ENCODE results near the gene BCL2L13. TPM values are rescaled to one million over a fixed set of nuclear protein-coding genes. Genes with fewer than 3 reads are reported as not detected.

Gene BCL2L13
- total RNA-seq, 1 experiment from 2014 or later: 38.1 TPM

GRCh38 chr22:17631076-17631565 lies 7.4 kb upstream of the BCL2L13 start:
- H3K36me3 Mint-ChIP-seq: no peaks in the 10 kb centered on the region
- no peaks in the 10 kb centered on the region for H3K4me1 Mint-ChIP-seq
- ChIA-PET POLR2A (no interaction called here), CTCF (no interaction called here)
- no peak overlapping the region for H3K27ac Mint-ChIP-seq
- no peak for TF ChIP-seq ZNF416 (CRISPR knock-in tag; IDR thresholded peaks at IDR 0.05)
- TF ChIP-seq ZNF219 (CRISPR knock-in tag; IDR thresholded peaks at IDR 0.05; ENCODE audit: borderline replicate concordance): no peak
- DNase-seq (ENCODE audit: low spot score) (no peak), ATAC-seq (no peak)
- no peaks in the 10 kb centered on the region for H3K9me3 Mint-ChIP-seq
- no peaks in the 10 kb centered on the region for H3K27me3 Mint-ChIP-seq (ENCODE audit: low read depth)
- H3K4me3 Mint-ChIP-seq: no peak overlapping the region

DNA sequence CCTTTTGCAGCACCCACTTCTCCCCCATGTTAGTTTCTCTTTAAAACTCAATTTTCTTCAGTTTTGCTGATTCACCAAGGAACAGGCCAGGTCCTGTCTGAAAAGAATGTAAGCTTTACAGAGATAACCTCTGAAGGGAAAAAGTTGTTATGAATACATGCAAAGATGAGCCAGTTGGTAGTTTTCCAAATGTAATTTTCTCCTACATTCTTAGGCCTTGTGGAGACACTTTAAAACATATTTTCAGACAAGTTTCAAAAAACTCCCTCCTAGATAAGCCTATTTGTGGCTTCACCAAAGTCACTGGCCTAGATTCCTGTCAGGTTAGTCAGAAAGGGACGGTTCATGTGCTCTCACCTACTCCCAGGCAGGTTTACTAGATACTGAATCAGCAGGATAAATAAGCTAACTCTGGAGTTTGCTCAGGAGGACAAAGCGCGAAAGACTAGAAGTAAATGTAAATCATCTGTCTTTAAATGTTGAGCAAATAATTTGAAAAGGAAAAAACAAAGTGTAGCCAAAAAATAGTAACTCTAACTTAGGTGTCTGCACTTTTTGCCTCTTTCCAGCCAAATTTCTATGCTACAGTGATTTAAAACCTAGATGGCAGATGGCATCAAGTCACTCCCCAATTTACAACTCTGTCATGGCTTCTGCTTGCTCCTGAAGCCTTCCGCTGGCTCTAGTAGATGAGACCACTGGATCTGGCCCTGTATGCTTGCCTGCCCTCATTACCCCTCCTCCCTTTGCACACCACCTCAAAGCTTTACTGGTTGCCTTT lies 5.2 kb upstream of the BCL2L13 start:
- H3K9me3 Mint-ChIP-seq: no peaks in the 10 kb centered on the region
- TF ChIP-seq MLX (CRISPR knock-in tag; IDR thresholded peaks at IDR 0.05): no peak
- TF ChIP-seq NR1H2 (CRISPR knock-in tag; IDR thresholded peaks at IDR 0.05): no peak
- TF ChIP-seq, protein P1, sequence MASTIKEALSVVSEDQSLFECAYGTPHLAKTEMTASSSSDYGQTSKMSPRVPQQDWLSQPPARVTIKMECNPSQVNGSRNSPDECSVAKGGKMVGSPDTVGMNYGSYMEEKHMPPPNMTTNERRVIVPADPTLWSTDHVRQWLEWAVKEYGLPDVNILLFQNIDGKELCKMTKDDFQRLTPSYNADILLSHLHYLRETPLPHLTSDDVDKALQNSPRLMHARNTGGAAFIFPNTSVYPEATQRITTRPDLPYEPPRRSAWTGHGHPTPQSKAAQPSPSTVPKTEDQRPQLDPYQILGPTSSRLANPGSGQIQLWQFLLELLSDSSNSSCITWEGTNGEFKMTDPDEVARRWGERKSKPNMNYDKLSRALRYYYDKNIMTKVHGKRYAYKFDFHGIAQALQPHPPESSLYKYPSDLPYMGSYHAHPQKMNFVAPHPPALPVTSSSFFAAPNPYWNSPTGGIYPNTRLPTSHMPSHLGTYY (CRISPR knock-in tag; IDR thresholded peaks at IDR 0.05): no peak
- no peak for TF ChIP-seq CREB1 (CRISPR knock-in tag; IDR thresholded peaks at IDR 0.05)
- TF ChIP-seq ZMAT4 (CRISPR knock-in tag; IDR thresholded peaks at IDR 0.05): no peak
- H3K27ac Mint-ChIP-seq: peak overlapping the region; percentile 70
- H3K36me3 Mint-ChIP-seq: no peaks in the 10 kb centered on the region
- H3K4me3 Mint-ChIP-seq: no peak overlapping the region
- CTCF ChIA-PET: interaction anchor here (0.8 kb wide), 1 partner anchor 214 kb away, joined by 3 read pairs; no protein-coding TSS in a partner anchor
- no peaks in the 10 kb centered on the region for H3K27me3 Mint-ChIP-seq (ENCODE audit: low read depth)
- ATAC-seq (no peak), DNase-seq (ENCODE audit: low spot score) (no peak)
- peaks cover 7% of the 10 kb centered on the region for H3K4me1 Mint-ChIP-seq
- POLR2A ChIA-PET: no interaction called here

DNA sequence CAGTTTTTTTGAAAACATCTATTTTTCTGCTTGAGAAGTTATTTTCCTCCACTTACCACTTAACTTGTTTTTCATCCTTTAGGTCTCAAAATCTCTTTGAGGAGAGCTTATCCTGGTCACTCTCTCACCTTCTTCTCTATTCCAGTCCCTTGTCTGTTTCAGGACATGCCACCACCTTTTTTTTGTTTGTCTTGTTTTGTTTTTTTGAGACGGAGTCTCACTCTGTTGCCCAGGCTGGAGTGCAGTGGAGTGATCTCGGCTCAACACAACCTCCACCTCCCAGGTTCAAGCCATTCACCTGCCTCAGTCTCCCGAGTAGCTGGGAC lies 4.6 kb upstream of the BCL2L13 start:
- peak overlapping the region; percentile 5; the same call in 1 of the 2 replicates for H3K27ac Mint-ChIP-seq
- H3K4me1 Mint-ChIP-seq: peaks cover 7% of the 10 kb centered on the region
- CTCF ChIA-PET: interaction anchor here (0.8 kb wide), 1 partner anchor 215 kb away, joined by 3 read pairs; no protein-coding TSS in a partner anchor
- TF ChIP-seq, protein P2, sequence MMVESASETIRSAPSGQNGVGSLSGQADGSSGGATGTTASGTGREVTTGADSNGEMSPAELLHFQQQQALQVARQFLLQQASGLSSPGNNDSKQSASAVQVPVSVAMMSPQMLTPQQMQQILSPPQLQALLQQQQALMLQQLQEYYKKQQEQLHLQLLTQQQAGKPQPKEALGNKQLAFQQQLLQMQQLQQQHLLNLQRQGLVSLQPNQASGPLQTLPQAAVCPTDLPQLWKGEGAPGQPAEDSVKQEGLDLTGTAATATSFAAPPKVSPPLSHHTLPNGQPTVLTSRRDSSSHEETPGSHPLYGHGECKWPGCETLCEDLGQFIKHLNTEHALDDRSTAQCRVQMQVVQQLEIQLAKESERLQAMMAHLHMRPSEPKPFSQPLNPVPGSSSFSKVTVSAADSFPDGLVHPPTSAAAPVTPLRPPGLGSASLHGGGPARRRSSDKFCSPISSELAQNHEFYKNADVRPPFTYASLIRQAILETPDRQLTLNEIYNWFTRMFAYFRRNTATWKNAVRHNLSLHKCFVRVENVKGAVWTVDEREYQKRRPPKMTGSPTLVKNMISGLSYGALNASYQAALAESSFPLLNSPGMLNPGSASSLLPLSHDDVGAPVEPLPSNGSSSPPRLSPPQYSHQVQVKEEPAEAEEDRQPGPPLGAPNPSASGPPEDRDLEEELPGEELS (CRISPR knock-in tag; IDR thresholded peaks at IDR 0.05): no peak
- TF ChIP-seq SMAD3 (CRISPR knock-in tag; IDR thresholded peaks at IDR 0.05; ENCODE audit: borderline replicate concordance) (no peak), CREM (CRISPR knock-in tag; IDR thresholded peaks at IDR 0.05) (no peak), RORB (CRISPR knock-in tag; IDR thresholded peaks at IDR 0.05) (no peak), CTCF (IDR thresholded peaks at IDR 0.05) (no peak), HMGA2 (CRISPR knock-in tag; IDR thresholded peaks at IDR 0.05) (no peak)
- H3K4me3 Mint-ChIP-seq: no peak overlapping the region
- H3K36me3 Mint-ChIP-seq: no peaks in the 10 kb centered on the region
- no peaks in the 10 kb centered on the region for H3K27me3 Mint-ChIP-seq (ENCODE audit: low read depth)
- ATAC-seq: no peak
- DNase-seq (ENCODE audit: low spot score): no peak
- no peaks in the 10 kb centered on the region for H3K9me3 Mint-ChIP-seq
- POLR2A ChIA-PET: no interaction called here
